HG03342 (cell line): ENCODE results near the gene DNA2.
A peak's percentile ranks its signal among the peaks of the same experiment; 100 is the strongest.
"Not testable (repeated sequence)": the region's sequence is repeated elsewhere in the genome, so short reads cannot be mapped to it uniquely, and the experiment has no call there.

Experiments
- ATAC-seq: cut with Tn5 transposase; IDR thresholded peaks from one replicate; pipeline ENCODE4 v1.9.1; 2021; ENCODE audit warnings: mild to moderate bottlenecking, moderate library complexity; ENCODE audit not compliant: unreplicated experiment

DNA2 gene

DNA sequence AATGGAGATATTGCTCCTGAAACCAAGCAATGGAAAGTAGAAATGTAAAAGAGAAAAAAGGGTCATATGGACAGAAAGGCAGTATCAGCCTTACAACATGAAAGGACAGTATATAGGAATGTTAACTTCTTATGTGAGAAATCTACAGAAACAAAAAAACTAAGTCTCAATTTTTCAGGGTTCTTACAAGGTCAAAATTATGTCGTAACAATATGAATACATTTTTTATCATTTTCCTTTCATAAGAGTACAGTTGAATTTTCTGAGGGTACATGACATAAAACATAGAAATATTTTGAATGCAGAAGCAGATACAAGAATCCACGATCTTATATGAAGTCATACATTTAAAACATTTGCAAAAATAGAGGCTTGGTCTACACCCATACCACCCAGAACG is 10.7 kb downstream of the DNA2 start:
- ATAC-seq, result no peak

DNA sequence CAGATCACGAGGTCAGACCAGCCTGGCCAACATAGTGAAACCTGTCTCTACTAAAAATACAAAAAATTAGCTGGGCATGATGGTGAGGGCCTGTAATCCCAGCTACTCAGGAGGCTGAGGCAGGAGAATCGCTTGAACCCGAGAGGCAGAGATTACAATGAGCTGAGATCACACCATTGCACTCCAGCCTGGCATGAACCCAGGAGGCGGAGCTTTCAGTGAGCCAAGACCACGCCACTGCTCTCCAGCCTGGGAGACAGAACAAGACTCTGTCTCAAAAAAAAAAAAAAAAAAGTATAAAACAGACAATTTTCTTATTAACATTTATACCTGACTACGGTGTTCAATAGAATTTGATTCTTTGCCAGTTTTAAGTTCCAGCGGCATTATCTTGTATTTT is 22.1 kb downstream of the DNA2 start:
- not testable (repeated sequence) for ATAC-seq

DNA sequence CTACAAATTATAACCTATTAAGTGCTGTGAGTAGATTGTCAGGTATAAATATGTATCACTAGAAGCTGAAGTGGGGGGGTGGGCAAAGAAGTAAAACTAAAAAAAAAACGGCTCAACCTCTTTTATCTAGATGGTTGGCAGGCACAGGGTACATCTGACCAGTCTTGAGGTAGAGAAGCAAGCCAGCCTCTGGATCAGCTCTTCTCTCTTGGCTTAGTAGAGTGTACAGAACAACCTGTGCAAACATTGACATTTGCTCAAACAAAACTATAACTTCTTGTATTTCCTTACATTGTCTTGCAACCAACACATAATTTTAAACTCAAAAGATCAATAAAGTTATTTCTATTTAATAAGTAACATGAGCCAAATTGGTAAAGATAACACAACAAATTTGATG is 25.6 kb downstream of the DNA2 start:
- no peak for ATAC-seq

DNA sequence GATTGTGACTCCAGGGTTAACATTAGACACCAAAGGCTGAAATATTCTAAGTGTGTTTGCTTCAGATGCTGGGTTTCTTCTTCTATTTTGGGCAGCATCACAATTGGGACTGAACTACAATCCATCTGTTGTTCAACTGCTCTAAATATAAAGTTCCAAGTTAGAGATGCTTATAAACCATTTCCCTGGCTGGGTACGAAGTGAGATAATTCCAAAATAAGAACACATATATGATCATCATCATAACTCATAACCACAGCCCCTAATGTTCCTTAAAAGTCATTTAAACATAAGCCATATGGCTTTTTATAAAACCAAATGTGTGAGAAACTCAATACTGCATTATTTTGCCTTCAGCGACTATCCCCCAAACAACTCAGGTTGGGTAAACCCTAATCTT is 28.8 kb downstream of the DNA2 start:
- ATAC-seq, result no peak

DNA sequence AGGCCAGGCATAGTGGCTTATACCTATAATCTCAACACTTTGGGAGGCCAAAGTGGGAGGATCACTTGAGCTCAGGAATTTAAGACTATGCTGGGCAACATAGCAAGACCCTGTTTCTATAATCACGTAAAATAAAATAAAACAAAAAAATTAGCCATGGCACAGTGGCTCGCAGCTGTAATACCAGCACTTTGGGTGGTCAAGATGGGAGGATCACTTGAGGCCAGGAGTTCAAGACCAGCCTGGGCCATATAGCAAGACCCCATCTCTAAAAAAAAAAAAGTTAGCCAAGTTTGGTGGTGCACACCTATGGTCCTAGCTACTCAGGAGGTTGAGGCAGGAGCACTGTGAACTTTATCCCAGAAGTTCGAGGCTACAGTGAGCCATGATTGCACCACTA is 30.9 kb downstream of the DNA2 start:
- ATAC-seq, result no peak

DNA sequence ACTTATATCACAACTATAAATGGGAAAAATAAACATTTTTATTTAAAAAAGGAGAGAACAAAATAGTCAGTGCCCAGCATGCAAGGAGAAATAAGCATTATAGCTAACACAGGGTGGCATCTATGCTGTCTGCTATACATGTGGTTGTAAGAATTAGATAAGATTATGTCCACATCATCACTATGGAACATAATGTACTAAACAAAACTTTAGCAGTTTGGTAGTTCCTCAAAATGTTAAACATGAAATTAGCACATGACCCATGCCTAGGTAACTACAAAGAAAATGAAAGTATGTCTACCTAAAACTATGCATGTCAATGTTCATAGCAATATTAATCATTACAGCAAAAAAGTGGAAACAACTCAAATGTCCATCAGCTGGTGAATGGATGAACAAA is 36.0 kb downstream of the DNA2 start:
- no peak for ATAC-seq

DNA sequence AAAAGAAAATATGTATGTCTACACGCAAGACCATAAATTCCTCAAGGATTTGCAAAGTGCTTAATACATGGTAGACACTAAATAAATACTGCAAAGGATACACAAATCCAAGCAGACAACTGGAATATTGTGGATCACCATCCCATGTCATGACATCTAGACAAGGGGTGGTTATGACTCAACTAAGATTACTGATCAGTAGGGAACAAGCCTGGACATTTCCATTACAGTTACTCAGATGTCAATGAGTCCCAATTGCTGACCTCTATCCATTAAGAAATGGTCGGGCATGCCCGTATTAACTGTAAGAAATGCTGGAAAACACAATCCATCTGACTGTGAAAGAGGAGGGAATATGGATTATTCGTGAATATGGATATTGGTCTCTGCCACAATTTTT is 37.1 kb downstream of the DNA2 start:
- ATAC-seq, result no peak

DNA sequence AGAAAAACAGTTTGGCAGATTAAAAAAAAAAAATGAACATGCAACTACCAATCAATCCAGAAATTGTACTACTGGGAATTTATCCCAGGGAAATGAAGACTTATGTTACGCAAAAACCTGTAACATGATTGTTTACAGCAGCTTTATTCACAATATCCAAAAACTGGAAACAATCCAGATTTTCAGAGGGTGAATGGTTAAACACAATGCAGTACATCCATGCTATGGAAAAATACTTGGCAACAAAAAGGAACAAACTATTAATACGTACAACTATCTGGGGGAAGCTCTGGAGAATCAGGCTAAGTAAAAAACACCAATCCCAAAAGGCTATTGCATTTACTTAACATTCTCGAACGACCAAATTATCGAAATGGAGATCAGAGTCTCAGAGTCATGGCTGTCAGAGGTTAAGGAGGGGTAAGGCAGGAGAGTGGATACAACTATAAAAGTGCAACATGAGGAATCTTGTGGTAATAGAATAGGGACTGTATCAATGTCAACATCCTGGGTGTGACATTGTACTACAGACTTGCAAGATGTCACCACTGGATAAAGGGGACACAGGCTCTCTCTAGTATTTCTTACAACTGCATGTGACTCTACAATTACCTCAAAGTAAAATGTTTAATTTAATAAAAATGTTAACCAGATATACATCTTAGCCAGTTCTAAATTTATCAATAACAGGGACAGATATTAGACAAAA is 43.2 kb downstream of the DNA2 start:
- no peak for ATAC-seq

DNA sequence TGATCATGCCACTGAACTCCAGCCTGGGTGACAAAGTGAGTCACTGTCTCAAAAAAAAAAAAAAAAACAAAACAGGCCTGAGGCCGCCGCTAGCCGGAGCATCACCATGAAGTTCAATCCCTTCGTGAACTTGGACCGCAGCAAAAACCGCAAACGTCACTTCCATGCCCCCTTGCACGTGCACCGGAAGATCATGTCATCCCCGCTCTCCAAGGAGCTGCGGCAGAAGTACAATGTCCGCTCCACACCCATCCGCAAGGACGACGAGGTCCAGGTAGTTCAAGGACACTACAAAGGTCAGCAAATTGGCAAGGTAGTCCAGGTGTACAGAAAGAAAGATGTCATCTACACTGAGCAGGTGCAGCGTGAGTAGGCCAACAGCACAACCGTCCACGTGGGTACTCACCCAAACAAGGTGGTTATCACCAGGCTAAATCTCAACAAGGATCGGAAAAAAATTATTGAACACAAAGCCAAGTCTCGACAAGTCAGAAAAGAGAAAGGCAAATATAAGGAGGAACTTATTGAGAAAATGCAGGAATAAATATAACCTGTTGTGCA is 47.2 kb downstream of the DNA2 start:
- no peak for ATAC-seq

DNA sequence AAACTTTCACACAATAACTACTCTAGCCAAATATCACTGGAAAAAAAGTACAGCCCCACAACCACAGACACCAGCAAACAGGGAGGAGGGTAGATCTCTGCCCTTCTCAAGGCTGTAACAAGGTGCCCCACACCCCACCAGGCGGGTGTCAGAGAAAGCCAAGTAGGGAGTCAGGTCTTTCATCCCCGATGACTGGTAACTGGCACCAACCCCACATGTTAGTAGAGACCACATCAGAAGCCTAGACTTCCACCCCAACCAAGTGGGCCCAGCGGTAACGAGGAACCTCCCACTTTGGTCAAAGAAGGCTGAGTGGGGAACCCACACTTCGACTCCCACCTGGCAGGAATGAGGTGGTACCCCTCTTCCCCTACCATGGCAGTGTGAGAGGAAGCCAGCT is 48.3 kb downstream of the DNA2 start:
- ATAC-seq, result no peak

DNA sequence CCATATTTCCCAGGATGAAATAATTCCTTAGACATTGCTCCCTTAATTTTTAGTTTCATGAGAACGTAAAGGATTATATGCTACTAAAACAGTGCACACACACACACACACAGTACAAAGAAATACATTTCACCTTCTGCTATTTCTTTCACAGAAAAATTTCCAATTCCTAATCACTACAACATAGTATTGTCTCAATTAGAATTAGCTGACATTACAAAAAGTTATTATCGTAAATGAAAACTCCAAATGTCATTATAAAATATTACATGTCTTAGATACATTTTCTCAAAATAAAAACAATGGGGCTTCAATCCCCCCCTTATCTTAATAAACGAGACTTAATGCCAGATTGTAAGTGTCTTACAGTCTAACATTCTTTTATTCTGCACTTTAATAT is 52.4 kb downstream of the DNA2 start:
- ATAC-seq, result no peak

DNA sequence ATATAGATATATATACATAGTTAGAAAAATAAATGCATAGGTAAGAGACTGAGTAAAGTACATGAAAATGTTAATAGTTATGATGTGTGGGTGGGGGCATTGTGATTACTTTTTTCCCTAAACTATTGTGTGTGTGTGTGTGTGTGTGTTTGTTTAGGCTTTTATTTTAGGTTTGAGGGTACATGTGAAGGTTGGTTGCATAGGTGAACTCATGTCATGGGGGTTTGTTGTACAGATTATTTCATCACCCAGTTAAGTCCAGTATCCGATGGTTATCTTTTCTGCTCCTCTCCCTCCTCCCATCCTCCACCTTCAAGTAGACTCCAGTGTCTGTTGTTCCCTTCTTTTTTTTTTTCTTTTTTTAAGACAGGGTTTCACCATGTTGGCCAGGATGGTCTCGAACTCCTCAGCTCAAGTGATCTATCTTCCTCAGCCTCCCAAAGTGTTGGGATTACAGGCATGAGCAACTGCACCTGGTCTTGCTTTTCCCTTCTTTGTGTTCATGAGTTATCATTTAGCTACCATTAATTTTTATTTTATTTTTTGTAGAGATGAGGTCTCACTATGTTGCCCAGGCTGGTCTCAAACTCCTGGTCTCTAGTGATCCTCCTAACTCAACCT is 62.8 kb downstream of the DNA2 start:
- ATAC-seq, result no peak

DNA sequence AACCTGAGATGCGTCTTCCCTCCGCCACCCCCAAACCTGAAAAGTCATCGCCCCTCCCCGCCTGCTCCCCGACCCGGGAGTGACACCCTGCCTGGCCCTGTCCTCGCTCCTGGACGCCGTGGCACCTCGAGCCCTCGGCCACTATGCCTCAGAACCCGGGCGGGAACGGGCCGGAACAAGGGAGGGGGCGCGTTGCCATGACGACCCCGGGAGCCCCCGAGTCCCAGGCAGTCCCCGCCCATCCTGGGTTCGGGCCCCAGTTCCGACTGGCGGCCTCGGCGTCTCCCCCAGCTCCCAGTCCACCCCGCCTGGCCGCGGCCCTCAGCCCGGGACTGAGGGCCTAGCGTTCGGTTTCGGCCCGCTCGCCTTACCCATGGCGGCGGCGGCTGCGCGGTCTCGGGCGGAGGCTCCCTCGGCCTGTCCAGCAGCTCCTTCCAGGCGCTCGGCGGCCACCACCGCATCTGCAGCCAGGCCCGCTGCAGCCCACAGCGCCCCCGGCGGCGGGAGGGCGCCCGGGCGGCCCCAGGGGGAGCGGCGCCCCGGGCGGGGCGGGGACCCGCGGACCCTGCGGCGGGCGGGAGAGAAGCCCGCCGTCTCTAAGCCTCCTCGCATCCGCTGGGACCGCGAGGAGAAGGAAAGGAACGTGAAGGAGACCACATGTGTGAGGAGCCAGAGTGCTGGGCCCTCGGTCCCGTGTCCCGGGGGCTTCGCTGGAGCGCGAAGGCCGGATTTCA is 64.8 kb downstream of the DNA2 start, which contains the start of gene RUFY2:
RUFY2 (minus strand) TSS at position 463 of the 734 bp plus-strand sequence; CDS start at position 375, 88 bp downstream.
- ATAC-seq, result peak; percentile 93

DNA sequence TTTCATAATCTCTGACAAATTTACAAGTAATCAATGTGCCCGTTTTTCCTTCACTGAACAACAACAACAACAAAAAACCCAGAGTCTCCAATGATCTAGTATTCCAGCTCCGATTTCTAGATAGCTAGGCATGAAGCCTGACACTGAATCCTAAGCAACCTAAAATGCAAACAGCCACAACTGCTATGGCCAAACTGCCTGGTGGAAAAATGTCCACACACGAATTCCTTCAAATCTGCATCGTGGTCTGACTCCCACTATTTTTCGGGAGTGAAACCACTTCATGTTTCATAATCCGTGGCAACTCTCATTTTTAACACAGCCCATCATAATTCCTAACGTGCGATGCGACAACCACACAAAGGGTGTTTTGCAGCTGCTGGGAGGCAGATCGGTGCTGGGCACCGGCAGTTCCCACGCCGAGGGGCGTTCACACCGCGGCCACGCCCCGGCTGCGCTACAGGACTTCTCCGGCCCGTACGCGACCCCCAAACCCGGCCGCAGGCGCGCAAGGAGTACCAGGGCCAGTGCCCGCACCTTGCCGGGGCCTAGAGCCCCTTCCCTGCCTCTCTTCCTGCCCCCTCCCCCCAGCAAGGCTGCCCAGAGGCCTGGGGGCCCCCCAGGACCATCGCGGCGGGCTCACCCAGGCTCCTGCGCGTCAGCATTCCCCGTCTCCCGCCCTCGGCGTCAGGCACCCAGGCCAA is 65.5 kb downstream of the DNA2 start:
- ATAC-seq, result peak; percentile 34

DNA sequence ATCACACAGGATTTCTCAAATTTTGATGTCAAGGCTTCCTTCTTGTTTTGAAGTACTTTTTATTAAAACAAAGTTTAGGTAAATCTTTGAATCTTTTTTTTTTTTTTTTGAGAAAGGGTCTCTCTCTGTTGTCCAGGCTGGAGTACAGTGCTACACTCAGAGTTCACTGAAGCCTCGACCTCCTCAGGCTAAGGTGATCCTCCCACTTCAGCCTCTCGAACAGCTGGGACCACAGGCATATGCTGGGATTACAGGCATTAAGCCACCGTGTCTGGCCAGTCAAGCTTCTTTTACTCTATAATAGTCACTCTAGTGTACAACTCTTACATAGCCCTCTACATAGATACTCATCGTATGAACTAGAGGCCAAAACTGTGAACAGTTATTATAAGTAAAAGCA is 68.1 kb downstream of the DNA2 start:
- no peak for ATAC-seq

DNA sequence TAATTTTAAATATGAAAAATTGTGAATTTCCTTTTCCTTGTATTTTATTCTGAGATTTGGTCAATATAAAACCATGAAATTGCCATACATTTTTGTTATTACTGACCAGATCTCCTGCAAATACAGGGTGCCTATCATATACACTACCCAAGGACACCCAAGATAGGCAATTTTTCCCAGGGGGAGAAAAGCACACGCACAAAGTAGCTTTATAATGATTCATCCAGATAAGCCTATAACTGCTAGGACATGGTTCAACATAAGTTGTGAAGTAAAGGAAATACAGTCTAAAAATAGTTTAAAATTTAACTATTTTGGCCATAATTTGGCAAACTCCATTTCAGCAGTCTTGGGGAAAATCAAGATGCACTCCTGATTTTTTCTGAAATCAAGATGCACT is 69.5 kb downstream of the DNA2 start:
- ATAC-seq, result no peak

DNA sequence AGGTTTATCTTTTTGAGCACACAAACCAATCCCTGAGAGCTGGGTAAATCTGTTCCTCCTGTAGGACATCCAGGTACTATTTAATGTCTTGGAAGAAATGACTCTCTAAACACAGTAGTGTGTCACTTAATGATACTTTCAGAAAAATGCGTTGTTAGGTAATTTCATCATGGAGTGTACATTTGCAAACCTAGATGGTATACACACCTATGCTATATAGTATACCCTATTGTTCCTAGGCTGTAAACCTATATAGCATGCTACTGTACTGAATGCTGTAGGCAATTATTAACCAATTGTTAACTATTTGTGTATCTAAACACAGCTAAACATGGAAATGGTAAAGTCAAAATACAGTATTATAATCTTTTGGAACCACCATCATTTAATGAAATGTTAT is 74.8 kb downstream of the DNA2 start:
- no peak for ATAC-seq

DNA sequence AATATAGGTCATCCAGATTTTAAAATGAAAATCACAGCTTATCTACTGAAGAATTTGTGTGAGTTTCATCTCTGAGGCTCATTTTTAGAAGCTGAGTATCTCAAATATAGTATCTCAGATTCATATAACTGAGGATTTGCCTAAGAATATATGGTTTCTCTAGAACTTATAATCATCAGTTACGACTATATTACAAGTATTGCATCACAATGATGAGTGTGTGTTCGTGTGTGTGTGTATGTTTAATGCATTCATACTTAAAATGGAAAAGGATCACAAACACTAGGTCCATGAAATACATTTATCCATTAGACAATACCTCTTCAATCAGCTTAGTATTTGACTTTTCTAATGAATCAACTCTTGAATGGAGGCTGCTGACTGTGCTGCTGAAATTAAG is 86.0 kb downstream of the DNA2 start:
- no peak for ATAC-seq

DNA sequence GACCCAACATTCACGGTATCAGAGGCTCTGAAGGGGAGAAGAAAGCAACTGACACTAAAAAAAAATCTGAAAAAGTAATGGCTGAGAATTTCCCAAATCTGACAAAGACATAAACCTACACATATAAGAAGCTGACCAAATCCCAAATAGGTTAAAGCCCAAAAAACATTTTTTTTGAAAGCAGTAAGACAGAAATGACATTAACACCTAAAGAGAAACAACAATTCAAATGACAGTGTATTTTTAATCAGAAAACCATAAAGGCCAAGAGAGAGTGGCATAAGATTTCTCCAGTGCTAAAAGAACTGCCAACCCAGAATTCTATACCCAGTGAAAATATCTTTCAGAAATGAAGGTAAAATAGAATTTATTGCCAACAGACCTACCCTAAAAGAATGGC is 100.2 kb downstream of the DNA2 start:
- ATAC-seq, result no peak

DNA sequence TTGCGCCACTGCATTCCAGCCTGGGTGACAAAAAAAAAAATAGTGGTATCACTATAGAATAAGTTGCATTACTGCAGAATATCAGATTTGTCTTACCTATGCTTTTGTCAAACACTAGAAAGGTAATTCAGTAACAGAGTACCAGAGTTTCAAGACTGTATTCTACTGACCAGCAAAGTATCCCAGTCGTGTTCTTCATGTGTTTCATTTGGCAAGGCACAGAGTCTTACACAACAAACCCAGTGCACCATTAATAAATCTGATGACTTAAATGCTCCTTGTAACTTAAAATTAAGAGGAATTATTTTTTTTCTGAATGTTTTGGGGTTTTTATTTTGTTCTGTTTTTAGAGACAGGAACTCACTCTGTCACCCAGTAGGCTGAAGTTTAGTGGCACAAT is 104.7 kb downstream of the DNA2 start:
- ATAC-seq, result no peak

DNA sequence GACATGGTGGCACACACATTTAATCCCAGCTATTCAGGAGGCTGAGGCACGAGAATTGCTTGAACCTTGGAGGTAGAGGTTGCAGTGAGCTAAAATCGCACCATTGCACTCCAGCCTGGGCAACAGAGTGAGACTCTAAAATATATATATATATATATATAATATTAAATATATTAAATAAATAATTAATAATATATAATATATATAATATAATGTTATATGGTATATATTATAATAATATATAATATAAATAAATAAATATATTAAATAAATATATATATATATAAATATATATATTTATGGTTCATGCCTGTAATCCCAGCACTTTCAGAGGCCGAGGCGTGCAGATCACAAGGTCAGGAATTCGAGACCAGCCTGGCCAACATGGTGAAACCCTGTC is 105.2 kb downstream of the DNA2 start:
- no peak for ATAC-seq
